Measurements from ENCODE around the gene CHAD. TPM values are rescaled to one million over a fixed set of nuclear protein-coding genes. Genes with fewer than 3 reads are reported as not detected.

The CHAD gene
- total RNA-seq (not detected in 2 replicates), polyA plus RNA-seq (not detected in 2 replicates), polyA minus RNA-seq (not detected in 2 replicates), Bru-seq, nascent RNA (not detected), BruChase-seq, experiment 1, labeled RNA remaining after a 6-hour chase (not detected), BruChase-seq, experiment 2, labeled RNA remaining after a 2-hour chase (not detected)
- not detected in 2 replicates for polyA plus RNA-seq (2011; cell fraction: cytosol; rRNA removed)
- not detected in 2 replicates for polyA plus RNA-seq (2011; cell fraction: nucleus; rRNA removed)
- 0.29 and 0.68 TPM in 2 replicates for polyA plus RNA-seq (2012)
- not detected for polyA minus RNA-seq (2011; cell fraction: cytosol; rRNA and poly(A)+ RNA removed)
- not detected in 2 replicates for polyA minus RNA-seq (2011; cell fraction: nucleus; rRNA and poly(A)+ RNA removed)
- long read RNA-seq: 0 reads

DNA sequence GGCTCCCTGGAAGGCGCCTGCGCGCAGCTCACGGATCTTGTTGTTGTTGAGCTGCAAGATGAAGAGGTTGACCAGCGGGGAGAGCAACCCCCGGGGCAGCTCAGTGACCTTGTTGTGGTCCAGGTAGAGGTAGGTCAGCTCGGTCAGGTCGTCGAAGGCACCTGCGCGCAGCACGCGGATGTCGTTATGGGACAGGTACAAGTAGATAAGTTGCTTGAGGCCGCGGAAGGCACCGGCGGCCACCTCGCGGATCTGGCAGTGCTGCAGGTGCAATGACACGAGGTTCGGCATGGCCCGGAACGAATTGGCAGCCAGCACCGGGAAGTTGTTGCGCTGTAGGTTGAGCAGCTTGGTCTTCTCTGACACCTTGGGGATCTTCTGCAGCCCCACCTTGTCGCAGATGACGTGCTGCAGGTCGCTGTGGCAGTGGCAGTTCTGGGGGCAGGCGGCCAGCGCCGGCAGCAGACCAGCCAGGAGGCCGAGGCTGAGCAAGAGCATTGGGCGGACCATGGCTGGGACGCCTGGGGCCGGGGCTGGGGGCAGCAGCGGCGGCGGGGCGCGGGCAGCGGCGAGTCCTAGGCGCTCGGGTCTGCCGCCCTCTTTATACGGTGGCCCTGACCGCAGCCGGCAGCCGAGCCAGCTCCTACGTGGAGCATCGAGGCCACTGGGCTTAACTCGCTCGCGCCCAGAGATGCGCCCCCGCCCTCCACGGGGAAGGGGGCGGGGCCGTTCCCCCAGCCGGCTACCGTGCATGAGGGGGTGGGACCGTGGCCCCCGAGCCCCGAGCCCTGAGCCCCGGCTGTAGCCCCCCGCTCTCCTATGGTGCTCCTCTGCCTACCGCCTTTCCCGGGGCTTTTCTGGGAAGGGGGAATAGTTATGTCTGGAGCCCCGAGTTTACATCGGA, at the start of gene CHAD:
Gene CHAD (minus strand): TSS at position 577 of the 904 bp plus-strand sequence. CDS start 67 bp downstream, at position 510.
- Histone ChIP-seq H3K9me3 (replicated peaks; ENCODE audit: control insufficient read depth, insufficient read depth, low read length) (no peaks in the 10 kb centered on the region), H3K27me3 (ENCODE audit: control insufficient read depth in 2 of 2, insufficient read depth in 2 of 2, low read length in 2 of 2) (peaks cover 20 to 26% of the 10 kb centered on the region in 2 experiments), H4K20me1 (replicated peaks; ENCODE audit: control insufficient read depth, extremely low read depth, insufficient read depth, low read length) (no peaks in the 10 kb centered on the region), H3K4me2 (ENCODE audit: insufficient read depth, low read length) (no peak within 1 kb of the TSS), H3K36me3 (ENCODE audit: control insufficient read depth in 2 of 2, extremely low read depth in 1 of 2, insufficient read depth in 2 of 2, low read length in 2 of 2) (no peaks in the 10 kb centered on the region), H3K4me1 (ENCODE audit: control insufficient read depth, extremely low read depth, insufficient read depth, low read length) (no peaks in the 10 kb centered on the region), H2AFZ (ENCODE audit: low read depth, low read length) (no peak within 1 kb of the TSS), H3K4me3 (replicated peaks in 1 of 3; ENCODE audit: insufficient read depth in 1 of 3, low read depth in 1 of 3, low read length in 3 of 3) (peak within 1 kb of the TSS in 1 of 3 experiments; percentile 17), H3K9me1 (replicated peaks; ENCODE audit: control insufficient read depth, extremely low read depth, insufficient read depth, low read length) (no peaks in the 10 kb centered on the region), H3K27ac (ENCODE audit: insufficient read depth, low read depth, low read length) (no peak within 1 kb of the TSS), H3K79me2 (ENCODE audit: control insufficient read depth, insufficient read depth, low read length) (no peaks in the 10 kb centered on the region), H3K9ac (replicated peaks; ENCODE audit: extremely low read depth, insufficient read depth, low read length) (no peak within 1 kb of the TSS)
- peak; percentile 94 for TF ChIP-seq EZH2 (IDR thresholded peaks at IDR 0.05; ENCODE audit: borderline replicate concordance, low read depth, low read length, severe bottlenecking)
- TF ChIP-seq GATA2 (IDR thresholded peaks at IDR 0.05; ENCODE audit: insufficient read depth, insufficient read length, low read depth, low read length): no peak
- no peak for TF ChIP-seq JUN (IDR thresholded peaks at IDR 0.05; ENCODE audit: borderline replicate concordance, insufficient read depth, insufficient read length, low read depth)
- no peak for TF ChIP-seq CTCF (IDR thresholded peaks at IDR 0.05; ENCODE audit: extremely low read depth in 1 of 2, insufficient read depth in 1 of 2, low read depth in 1 of 2, low read length in 2 of 2)
- TF ChIP-seq FOS (IDR thresholded peaks at IDR 0.05; ENCODE audit: borderline replicate concordance, insufficient read depth, low read length): no peak
- dilution Hi-C loops (cut with MboI; ENCODE audit: extremely low pct_ligation_motif_present, low sequenced_read_pairs): no loop called here
- ChIA-PET CTCF (interaction anchor here (0.9 to 2.3 kb wide), 4 partner anchors 11 to 71 kb away, joined by 3 to 5 read pairs (median 4); partner anchors contain the start of gene LRRC59), POLR2A (no interaction called here)
- BruUV-seq (replicated peaks): no TSS peak
- DNase-seq (ENCODE audit: low read depth, low spot score) (no peak), FAIRE-seq (no peak)
- intact Hi-C loops (cut with micrococcal nuclease): no loop called here
